ENCODE results near the gene TRIM7. TPM values are rescaled to one million over a fixed set of nuclear protein-coding genes. Genes with fewer than 3 reads are reported as not detected.
A peak's percentile ranks its signal among the peaks of the same experiment; 100 is the strongest.
"Not testable (repeated sequence)": the region's sequence is repeated elsewhere in the genome, so short reads cannot be mapped to it uniquely, and the experiment has no call there.

The TRIM7 gene
- total RNA-seq, 1 donor: 0.27 TPM

DNA sequence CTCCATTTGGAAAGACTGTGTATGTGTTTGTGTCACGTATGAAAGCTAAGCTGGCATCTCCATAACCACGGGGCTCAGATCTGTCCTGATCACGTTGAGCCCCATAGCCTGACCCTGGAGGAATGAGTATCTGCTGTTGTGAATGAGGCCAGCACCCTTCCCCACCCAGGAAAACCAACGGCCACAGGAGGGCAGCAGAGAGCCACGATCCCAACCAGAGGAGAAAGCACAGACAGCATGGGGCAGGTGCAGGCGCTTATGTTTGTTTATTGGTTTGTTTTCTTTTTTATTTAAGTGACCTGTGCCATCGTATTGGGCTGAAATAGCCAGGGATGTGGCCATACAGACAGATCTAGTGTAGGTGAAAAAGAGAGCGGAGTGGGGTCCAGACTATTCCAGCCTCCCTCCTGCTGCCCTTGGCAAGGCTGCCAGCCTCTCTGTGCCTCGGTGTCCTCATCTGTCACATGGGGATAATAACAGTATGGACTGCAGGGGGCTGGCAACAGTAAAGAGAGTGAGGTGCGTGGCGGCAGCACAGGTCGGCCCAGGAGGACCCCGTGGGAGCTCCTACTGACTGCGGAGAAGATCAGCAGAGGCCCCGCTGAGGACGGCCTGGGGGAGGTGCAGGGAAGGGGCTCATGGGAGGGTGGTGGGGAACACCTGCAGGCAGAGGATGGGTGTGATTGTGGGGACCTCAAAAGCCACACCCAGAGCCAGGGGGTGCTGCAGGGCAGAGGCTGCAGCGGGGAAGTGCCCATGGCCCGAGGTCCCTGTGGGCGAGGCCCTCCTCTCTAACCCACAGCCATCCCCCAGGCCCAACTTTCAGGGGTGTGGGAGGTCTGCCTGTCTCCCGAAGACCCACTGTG lies 45.5 kb downstream of the TRIM7 start:
- peak; percentile 61 to 80 (median 74) for DNase-seq (ENCODE audit: low read depth in 2 of 3, low spot score in 2 of 3)

DNA sequence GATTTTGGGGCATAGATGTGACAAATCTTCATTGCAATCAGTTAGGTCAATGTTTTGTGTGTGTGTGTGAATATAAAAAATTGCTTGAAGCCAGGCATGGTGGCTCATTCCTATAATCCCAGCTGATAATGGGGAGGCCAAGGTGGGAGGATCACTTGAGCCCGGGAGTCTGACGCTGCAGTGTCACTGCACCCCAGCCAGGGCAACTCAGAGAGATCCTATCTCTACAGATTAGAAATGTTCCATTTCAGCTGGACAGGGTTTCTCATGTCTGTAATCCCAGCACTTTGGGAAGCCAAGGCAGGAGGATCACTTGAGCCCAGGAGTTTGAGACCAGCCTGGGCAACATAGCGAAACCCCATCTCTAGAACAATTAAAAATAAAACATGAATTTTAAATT lies 46.1 kb downstream of the TRIM7 start:
- no peak for DNase-seq (ENCODE audit: low read depth in 2 of 3, low spot score in 2 of 3)

DNA sequence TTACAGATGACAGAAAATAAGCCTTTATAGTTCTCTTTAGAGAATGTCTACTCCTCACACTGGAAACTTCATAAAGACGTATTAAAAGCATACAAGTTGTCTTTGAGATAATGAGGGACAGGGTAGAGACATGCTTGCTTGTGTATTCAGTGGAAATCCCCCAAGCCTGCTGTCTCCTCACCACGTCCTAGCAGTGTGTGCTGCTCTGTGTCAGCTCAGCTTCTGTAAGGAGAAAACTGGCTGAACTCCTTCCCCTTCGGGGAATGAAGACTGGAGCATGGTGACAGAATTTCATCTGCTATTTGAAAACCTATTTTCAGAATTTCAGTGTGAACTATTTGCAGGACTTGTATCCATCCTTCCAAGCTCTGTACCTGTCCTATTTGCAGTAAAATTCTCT lies 48.2 kb downstream of the TRIM7 start:
- DNase-seq (ENCODE audit: low read depth in 2 of 3, low spot score in 2 of 3): no peak

DNA sequence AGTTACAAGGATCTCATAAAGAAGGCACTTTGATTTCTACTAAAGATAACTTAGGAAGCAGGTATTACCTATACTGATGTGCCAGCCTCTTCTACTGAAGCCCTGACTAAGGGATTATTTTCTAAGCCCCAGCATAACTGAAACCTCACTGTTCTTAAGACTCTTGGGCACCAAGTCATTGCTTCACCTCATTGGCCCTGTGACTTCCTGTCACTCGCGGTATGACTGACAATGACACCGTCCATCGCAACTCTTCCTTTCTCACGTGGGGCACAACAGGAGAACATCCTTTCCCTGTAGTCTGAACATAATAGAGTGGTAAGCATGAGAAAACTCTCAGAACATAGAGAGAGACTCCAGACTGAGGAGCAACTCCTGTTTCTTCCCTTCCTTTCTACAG lies 51.2 kb downstream of the TRIM7 start:
- no peak for DNase-seq (ENCODE audit: low read depth in 2 of 3, low spot score in 2 of 3)

DNA sequence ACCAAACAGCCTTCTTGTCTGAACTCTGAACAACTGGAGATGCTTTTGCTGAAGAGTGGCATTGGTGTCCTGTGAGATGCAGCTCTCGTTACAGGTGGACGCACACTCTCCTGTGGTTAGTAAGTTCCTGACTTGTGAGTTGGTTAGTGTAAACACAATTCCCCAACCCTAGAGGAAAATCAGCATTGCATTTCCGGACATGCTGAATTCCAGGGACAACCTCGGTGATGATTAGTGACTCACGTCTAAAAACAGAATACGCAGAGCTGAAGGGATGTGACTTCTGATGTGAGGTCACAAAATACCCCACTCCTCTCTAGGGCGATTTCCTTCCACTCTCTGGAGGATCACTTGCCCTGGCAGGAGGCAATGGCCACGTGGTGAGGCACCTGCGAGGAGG lies 52.6 kb downstream of the TRIM7 start:
- no peak for DNase-seq (ENCODE audit: low read depth in 2 of 3, low spot score in 2 of 3)

DNA sequence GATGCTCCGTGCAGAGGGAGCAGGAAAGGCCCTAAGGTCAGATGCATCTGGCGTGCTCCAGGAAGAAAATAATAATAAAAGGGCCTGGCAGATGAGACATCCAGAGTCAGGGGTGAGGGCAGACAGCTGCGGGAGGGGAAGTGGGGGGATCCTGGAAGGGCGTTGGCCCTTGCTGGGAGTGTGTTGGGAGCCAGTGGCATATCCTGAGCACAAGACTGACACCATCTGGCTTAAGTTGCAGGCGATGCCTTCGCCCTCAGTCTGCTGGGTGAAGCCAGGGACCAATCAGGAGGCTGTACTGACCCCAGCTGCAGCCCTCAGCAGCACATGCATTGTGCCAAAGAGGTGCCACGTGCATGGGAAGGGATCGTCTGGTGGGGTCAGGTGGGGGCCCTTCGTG lies 53.9 kb downstream of the TRIM7 start:
- DNase-seq (ENCODE audit: low read depth in 2 of 3, low spot score in 2 of 3): no peak

DNA sequence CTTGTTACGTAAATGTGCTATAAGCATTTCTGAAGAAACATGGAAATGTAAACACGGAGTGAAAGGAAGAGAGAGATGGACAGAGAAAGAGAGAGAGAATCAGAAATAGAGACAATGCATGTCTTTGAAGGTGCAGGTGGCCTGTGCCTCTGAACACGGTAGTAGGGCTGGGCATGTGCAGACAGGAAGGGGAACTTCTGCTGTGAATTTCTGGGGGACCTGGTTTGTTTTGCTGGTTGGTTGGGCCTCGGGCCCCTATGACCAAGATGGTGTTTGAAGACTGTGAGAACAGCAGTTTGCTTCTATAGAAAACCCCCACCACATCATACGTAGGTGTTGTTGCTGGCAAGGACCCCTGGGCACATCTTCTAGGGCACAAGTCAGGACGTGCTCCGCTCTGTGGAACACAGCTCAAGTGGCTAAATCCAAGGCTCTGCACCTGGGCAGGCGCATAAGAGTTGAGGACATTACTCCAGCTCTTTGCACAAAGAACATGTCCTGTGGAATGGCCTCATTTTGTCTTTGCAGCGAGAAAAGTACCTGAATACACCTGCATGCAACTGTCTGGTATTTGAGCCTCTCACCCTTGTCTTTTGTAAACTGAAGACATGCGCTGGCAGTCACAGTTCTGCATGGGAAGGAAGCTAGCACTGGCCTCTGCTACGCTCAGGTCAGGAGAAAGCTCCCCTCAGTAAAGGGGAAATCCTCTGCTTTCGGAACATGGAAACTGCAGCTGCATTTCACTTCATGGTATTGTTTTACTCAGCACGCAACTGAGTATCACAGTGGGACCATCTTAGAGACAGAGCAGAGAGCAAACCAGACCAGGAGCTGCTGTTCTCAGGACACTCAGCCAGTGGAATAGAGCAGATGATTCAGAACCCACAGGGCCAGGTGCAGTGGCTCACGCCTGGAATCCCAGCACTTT lies 54.9 kb downstream of the TRIM7 start:
- no peak for DNase-seq (ENCODE audit: low read depth in 2 of 3, low spot score in 2 of 3)

DNA sequence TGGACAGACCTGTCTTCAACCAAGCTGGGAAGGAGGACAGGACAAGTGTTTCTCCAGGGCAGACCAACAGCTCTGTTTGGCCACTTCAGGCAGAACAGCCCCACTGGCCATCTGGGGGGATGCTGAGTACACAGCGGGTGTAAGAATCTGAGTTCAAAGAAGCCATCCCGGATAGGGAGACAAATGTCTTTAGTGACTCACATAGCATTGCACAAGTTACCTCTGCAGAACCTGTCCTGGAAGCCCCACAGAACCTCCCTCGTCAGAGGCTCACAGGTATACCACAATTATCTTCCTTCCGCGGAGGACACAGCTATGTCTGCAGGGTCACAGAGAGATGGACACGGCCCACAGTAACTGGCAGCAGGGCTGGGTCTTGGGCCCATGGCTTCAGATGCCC lies 55.6 kb downstream of the TRIM7 start:
- DNase-seq (ENCODE audit: low read depth in 2 of 3, low spot score in 2 of 3): no peak

DNA sequence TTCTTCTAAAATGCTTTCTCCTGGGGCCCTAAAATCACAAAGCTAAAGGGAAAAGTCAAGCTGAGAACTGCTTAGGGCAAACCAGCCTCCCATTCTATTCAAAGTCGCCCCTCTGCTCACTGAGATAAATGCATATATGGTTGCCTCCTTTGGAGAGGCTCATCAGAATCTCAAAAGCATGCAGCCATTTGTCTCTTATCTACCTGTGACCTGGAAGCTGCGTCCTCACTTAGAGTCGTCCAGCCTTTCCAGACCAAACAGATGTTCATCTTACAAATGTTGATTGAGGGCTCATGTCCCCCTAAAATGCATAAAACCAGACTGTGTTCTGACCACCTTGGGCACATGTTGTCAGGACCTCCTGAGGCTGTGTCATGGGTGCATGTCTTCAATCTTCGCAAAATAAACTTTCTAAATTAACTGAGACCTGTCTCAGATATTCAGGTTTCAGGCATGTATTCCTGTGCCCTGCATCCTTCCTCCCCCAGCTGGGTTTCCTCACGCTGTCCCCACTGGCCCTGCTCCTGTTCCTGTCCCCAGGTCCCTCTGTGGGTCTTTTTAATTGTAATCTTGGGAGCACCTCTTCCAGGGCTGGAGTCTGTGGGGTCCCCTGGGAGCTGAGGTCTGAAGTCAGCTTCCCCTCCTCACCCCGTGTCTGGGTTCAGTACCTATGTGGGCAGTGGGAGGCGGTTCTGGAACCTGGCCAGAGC lies 57.9 kb downstream of the TRIM7 start, which contains the start of gene OR2V2:
Gene OR2V2, plus strand, starts transcription at position 660 of the 710 bp plus-strand sequence. CDS start 7,357 bp downstream, outside the sequence.
- DNase-seq (ENCODE audit: low read depth in 2 of 3, low spot score in 2 of 3): not testable (repeated sequence)

DNA sequence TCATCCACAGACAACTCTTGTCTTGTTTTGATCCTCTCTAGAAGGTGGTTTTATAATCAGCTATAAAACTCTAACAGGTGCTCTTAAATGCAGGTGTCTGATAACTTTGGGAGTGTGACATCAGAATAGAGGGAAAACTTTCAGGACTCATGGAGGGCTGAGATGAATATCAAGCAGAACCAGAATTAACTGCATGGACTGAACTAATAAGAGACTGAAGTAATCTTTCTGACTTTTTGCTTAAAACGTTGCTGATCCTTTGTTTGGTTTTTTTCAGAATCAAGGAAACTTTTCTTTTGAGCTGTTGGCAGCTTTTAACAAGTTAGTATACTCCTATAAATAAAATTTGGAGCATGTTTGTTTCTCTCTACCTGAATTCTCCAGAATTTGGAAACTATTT lies 59.9 kb downstream of the TRIM7 start:
- no peak for DNase-seq (ENCODE audit: low read depth in 2 of 3, low spot score in 2 of 3)

Small RNAs within 50 kb of the gene (small RNA-seq; reads per million reads assigned to genes)
- gene MIR4638: not detected
- not detected for gene SNORD95
- gene SNORD96A: not detected

Other genes with a start within 250 kb of the TRIM7 start
- under 0.01 TPM for gene BTNL3, start 216.3 kb downstream of the TRIM7 start, total RNA-seq
- gene BTNL9, start 164.9 kb downstream of the TRIM7 start, total RNA-seq: under 0.01 TPM
- gene OR2V1, start 74.0 kb downstream of the TRIM7 start, total RNA-seq: not detected
- under 0.01 TPM for gene OR2V2, start 57.6 kb downstream of the TRIM7 start, total RNA-seq
- 17.0 TPM for gene TRIM41, start 18.1 kb upstream of the TRIM7 start, total RNA-seq
- gene RACK1, start 38.7 kb upstream of the TRIM7 start, total RNA-seq: 17,192 TPM
- 16.2 TPM for gene TRIM52, start 55.9 kb upstream of the TRIM7 start, total RNA-seq
- under 0.01 TPM for gene OR4F3, start 162.1 kb upstream of the TRIM7 start, total RNA-seq

All from hematopoietic multipotent progenitor cell (in vitro differentiated cells).